GM19395 (cell line): Measurements from ENCODE around the gene PDC.
"Not testable (repeated sequence)": the region's sequence is repeated elsewhere in the genome, so short reads cannot be mapped to it uniquely, and the experiment has no call there.

ENCODE experiments used
- ATAC-seq: cut with Tn5 transposase; IDR thresholded peaks from one replicate; pipeline ENCODE4 v1.9.1; 2021; ENCODE audit warnings: mild to moderate bottlenecking, moderate library complexity; ENCODE audit not compliant: unreplicated experiment

The PDC gene

GRCh38 chr1:186465946-186466345 is 5.0 kb upstream of the PDC start:
- ATAC-seq: no peak

GRCh38 chr1:186465491-186465890 is 4.6 kb upstream of the PDC start:
- ATAC-seq: not testable (repeated sequence)

GRCh38 chr1:186463926-186464325 is 3.0 kb upstream of the PDC start:
- ATAC-seq: no peak

- no peak for ATAC-seq
Measured at GRCh38 chr1:186463511-186463910, 2.6 kb upstream of the PDC start.

GRCh38 chr1:186459161-186459560 is 1.8 kb downstream of the PDC start:
- not testable (repeated sequence) for ATAC-seq

- ATAC-seq: no peak
Measured at GRCh38 chr1:186456729-186457255, 4.1 kb downstream of the PDC start.

- ATAC-seq: no peak
Measured at GRCh38 chr1:186454981-186455380, 5.9 kb downstream of the PDC start.

GRCh38 chr1:186446152-186446551 is 14.8 kb downstream of the PDC start:
- ATAC-seq: no peak

GRCh38 chr1:186443638-186444037 is 17.3 kb downstream of the PDC start:
- peak; percentile 59 for ATAC-seq

- ATAC-seq: no peak
Measured at GRCh38 chr1:186442651-186443375, 18.1 kb downstream of the PDC start.

- no peak for ATAC-seq
Measured at GRCh38 chr1:186440584-186440983, 20.3 kb downstream of the PDC start.

GRCh38 chr1:186438567-186438966 is 22.3 kb downstream of the PDC start:
- no peak for ATAC-seq

GRCh38 chr1:186435336-186435735 is 25.6 kb downstream of the PDC start:
- ATAC-seq: no peak

- ATAC-seq: no peak
Measured at GRCh38 chr1:186429017-186429416, 31.9 kb downstream of the PDC start.

GRCh38 chr1:186426118-186426517 is 34.8 kb downstream of the PDC start:
- ATAC-seq: no peak

- no peak for ATAC-seq
Measured at GRCh38 chr1:186424539-186424938, 36.4 kb downstream of the PDC start.

- ATAC-seq: no peak
Measured at GRCh38 chr1:186421446-186421845, 39.5 kb downstream of the PDC start.

- ATAC-seq: peak; percentile 94
Measured at GRCh38 chr1:186420923-186421322, 40.0 kb downstream of the PDC start.

- ATAC-seq: no peak
Measured at GRCh38 chr1:186420311-186420710, 40.6 kb downstream of the PDC start.

GRCh38 chr1:186418503-186418902 is 42.4 kb downstream of the PDC start:
- ATAC-seq: no peak

- no peak for ATAC-seq
Measured at GRCh38 chr1:186413319-186413718, 47.6 kb downstream of the PDC start.

GRCh38 chr1:186409091-186409490 is 51.8 kb downstream of the PDC start:
- peak; percentile 85 for ATAC-seq
